ENCODE data around the gene ERBB4.

Gene ERBB4

DNA sequence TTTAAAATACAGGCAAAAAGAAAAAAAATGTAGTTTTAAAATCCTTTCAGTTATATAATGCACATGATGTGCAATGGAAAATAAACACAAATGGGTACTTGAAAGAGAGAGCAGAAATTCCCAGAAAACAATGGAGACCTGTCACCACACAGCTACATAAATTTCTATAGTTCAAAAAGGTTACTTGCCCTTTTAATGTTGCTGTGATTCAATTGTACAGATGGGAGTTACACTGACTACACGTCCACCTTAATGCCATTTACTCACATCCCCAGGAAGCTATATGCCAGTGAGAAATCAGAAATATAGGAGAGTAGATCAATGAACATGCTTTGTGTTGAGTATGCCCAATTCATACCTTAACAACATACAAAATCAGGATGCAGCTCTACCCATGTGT, 269.6 kb downstream of the ERBB4 start:
- TF ChIP-seq, protein P1, sequence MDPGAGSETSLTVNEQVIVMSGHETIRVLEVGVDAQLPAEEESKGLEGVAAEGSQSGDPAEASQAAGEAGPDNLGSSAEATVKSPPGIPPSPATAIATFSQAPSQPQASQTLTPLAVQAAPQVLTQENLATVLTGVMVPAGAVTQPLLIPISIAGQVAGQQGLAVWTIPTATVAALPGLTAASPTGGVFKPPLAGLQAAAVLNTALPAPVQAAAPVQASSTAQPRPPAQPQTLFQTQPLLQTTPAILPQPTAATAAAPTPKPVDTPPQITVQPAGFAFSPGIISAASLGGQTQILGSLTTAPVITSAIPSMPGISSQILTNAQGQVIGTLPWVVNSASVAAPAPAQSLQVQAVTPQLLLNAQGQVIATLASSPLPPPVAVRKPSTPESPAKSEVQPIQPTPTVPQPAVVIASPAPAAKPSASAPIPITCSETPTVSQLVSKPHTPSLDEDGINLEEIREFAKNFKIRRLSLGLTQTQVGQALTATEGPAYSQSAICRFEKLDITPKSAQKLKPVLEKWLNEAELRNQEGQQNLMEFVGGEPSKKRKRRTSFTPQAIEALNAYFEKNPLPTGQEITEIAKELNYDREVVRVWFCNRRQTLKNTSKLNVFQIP (CRISPR knock-in tag; IDR thresholded peaks at IDR 0.05; ENCODE audit: borderline replicate concordance, low read depth), result no peak
- TF ChIP-seq ZNF70 (CRISPR knock-in tag; IDR thresholded peaks at IDR 0.05) (no peak), ISL1 (CRISPR knock-in tag; IDR thresholded peaks at IDR 0.05) (no peak), PPARA (CRISPR knock-in tag; IDR thresholded peaks at IDR 0.05; ENCODE audit: borderline replicate concordance) (no peak), ZC3H10 (CRISPR knock-in tag; IDR thresholded peaks at IDR 0.05) (no peak), ZNF8 (CRISPR knock-in tag; IDR thresholded peaks at IDR 0.05) (no peak), ESRRG (CRISPR knock-in tag; IDR thresholded peaks at IDR 0.05) (no peak), BACH2 (CRISPR knock-in tag; IDR thresholded peaks at IDR 0.05; ENCODE audit: borderline replicate concordance) (no peak), RARB (CRISPR knock-in tag; IDR thresholded peaks at IDR 0.05) (no peak), ZFP30 (CRISPR knock-in tag; IDR thresholded peaks at IDR 0.05) (no peak), CSDC2 (CRISPR knock-in tag; IDR thresholded peaks at IDR 0.05) (no peak), OSR1 (CRISPR knock-in tag; IDR thresholded peaks at IDR 0.05) (no peak)
- TF ChIP-seq, protein P2, sequence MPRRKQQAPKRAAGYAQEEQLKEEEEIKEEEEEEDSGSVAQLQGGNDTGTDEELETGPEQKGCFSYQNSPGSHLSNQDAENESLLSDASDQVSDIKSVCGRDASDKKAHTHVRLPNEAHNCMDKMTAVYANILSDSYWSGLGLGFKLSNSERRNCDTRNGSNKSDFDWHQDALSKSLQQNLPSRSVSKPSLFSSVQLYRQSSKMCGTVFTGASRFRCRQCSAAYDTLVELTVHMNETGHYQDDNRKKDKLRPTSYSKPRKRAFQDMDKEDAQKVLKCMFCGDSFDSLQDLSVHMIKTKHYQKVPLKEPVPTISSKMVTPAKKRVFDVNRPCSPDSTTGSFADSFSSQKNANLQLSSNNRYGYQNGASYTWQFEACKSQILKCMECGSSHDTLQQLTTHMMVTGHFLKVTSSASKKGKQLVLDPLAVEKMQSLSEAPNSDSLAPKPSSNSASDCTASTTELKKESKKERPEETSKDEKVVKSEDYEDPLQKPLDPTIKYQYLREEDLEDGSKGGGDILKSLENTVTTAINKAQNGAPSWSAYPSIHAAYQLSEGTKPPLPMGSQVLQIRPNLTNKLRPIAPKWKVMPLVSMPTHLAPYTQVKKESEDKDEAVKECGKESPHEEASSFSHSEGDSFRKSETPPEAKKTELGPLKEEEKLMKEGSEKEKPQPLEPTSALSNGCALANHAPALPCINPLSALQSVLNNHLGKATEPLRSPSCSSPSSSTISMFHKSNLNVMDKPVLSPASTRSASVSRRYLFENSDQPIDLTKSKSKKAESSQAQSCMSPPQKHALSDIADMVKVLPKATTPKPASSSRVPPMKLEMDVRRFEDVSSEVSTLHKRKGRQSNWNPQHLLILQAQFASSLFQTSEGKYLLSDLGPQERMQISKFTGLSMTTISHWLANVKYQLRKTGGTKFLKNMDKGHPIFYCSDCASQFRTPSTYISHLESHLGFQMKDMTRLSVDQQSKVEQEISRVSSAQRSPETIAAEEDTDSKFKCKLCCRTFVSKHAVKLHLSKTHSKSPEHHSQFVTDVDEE (CRISPR knock-in tag; IDR thresholded peaks at IDR 0.05), result no peak
- TF ChIP-seq, protein P3, sequence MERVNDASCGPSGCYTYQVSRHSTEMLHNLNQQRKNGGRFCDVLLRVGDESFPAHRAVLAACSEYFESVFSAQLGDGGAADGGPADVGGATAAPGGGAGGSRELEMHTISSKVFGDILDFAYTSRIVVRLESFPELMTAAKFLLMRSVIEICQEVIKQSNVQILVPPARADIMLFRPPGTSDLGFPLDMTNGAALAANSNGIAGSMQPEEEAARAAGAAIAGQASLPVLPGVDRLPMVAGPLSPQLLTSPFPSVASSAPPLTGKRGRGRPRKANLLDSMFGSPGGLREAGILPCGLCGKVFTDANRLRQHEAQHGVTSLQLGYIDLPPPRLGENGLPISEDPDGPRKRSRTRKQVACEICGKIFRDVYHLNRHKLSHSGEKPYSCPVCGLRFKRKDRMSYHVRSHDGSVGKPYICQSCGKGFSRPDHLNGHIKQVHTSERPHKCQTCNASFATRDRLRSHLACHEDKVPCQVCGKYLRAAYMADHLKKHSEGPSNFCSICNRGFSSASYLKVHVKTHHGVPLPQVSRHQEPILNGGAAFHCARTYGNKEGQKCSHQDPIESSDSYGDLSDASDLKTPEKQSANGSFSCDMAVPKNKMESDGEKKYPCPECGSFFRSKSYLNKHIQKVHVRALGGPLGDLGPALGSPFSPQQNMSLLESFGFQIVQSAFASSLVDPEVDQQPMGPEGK (CRISPR knock-in tag; IDR thresholded peaks at IDR 0.05; ENCODE audit: borderline replicate concordance), result no peak
- TF ChIP-seq, protein P4, sequence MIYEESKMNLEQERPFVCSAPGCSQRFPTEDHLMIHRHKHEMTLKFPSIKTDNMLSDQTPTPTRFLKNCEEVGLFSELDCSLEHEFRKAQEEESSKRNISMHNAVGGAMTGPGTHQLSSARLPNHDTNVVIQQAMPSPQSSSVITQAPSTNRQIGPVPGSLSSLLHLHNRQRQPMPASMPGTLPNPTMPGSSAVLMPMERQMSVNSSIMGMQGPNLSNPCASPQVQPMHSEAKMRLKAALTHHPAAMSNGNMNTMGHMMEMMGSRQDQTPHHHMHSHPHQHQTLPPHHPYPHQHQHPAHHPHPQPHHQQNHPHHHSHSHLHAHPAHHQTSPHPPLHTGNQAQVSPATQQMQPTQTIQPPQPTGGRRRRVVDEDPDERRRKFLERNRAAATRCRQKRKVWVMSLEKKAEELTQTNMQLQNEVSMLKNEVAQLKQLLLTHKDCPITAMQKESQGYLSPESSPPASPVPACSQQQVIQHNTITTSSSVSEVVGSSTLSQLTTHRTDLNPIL (CRISPR knock-in tag; IDR thresholded peaks at IDR 0.05; ENCODE audit: low read depth), result no peak
- no peak for ATAC-seq

DNA sequence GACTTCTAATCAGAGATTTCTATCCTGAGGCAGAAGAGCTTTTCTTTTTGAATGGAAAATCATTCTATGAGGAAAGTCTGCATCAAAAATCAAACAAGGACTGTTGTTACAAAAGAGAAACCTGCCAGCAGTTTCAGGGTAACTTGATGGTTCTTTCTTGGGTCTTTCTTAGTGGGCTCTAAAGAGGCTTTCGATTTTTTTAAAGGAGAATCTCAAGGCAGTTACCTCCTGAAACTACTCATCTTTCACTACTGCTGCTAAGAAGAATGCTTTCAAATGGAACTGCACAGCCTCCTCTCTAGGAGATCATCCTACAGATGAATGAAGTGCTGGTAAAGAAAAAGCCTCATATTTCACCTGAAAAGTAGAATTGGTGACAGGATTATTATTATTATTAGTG, 272.3 kb downstream of the ERBB4 start:
- TF ChIP-seq ESRRG (CRISPR knock-in tag; IDR thresholded peaks at IDR 0.05), result no peak
- TF ChIP-seq, protein P1 (CRISPR knock-in tag; IDR thresholded peaks at IDR 0.05; ENCODE audit: borderline replicate concordance, low read depth), result no peak
- TF ChIP-seq TCF4 (CRISPR knock-in tag; IDR thresholded peaks at IDR 0.05; ENCODE audit: borderline replicate concordance), result no peak
- TF ChIP-seq GLIS3 (CRISPR knock-in tag; IDR thresholded peaks at IDR 0.05), result no peak
- TF ChIP-seq ZNF70 (CRISPR knock-in tag; IDR thresholded peaks at IDR 0.05), result no peak
- TF ChIP-seq PPARA (CRISPR knock-in tag; IDR thresholded peaks at IDR 0.05; ENCODE audit: borderline replicate concordance), result no peak
- no peak for TF ChIP-seq BACH2 (CRISPR knock-in tag; IDR thresholded peaks at IDR 0.05; ENCODE audit: borderline replicate concordance)
- no peak for TF ChIP-seq TOX (CRISPR knock-in tag; IDR thresholded peaks at IDR 0.05; ENCODE audit: borderline replicate concordance)
- TF ChIP-seq, protein P5, sequence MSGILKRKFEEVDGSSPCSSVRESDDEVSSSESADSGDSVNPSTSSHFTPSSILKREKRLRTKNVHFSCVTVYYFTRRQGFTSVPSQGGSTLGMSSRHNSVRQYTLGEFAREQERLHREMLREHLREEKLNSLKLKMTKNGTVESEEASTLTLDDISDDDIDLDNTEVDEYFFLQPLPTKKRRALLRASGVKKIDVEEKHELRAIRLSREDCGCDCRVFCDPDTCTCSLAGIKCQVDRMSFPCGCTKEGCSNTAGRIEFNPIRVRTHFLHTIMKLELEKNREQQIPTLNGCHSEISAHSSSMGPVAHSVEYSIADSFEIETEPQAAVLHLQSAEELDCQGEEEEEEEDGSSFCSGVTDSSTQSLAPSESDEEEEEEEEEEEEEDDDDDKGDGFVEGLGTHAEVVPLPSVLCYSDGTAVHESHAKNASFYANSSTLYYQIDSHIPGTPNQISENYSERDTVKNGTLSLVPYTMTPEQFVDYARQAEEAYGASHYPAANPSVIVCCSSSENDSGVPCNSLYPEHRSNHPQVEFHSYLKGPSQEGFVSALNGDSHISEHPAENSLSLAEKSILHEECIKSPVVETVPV (CRISPR knock-in tag; IDR thresholded peaks at IDR 0.05), result no peak
- no peak for TF ChIP-seq OSR1 (CRISPR knock-in tag; IDR thresholded peaks at IDR 0.05)
- no peak for TF ChIP-seq ZC3H10 (CRISPR knock-in tag; IDR thresholded peaks at IDR 0.05)
- TF ChIP-seq, protein P3 (CRISPR knock-in tag; IDR thresholded peaks at IDR 0.05; ENCODE audit: borderline replicate concordance), result no peak
- no peak for TF ChIP-seq RARB (CRISPR knock-in tag; IDR thresholded peaks at IDR 0.05)
- TF ChIP-seq CSDC2 (CRISPR knock-in tag; IDR thresholded peaks at IDR 0.05), result no peak
- TF ChIP-seq ZFP30 (CRISPR knock-in tag; IDR thresholded peaks at IDR 0.05), result no peak
- no peak for TF ChIP-seq SNAI2 (CRISPR knock-in tag; IDR thresholded peaks at IDR 0.05)
- no peak for TF ChIP-seq ARNTL (CRISPR knock-in tag; IDR thresholded peaks at IDR 0.05; ENCODE audit: borderline replicate concordance, low read depth)
- no peak for TF ChIP-seq ZNF565 (CRISPR knock-in tag; conservative IDR thresholded peaks at IDR 0.05; ENCODE audit: low read depth)
- 0 out of 3 replicates have a peak, but pooled peaks have one; percentile 25 for ATAC-seq

Data from SK-N-SH treated with all-trans-retinoic acid at 6 μM for 48 hours (cell line).